Gastroesophageal sphincter (tissue), 4 donors: ENCODE measurements around the gene APPL2. TPM values are rescaled to one million over a fixed set of nuclear protein-coding genes. Genes with fewer than 3 reads are reported as not detected.

Source experiments
- ATAC-seq: fragments of 150-250 bp; one replicate; pipeline ENCODE4 v1.9.1; 2016; ENCODE audit warnings: mild to moderate bottlenecking, moderate library complexity
- H3K27ac ChIP-seq, 4 donors: fragments of 200-600 bp; sonication (generic) in 3 of 4; 1 replicate in 3 of 4; 2 replicates in 1 of 4; pipeline ENCODE4 v1.5.1; 2016 to 2019
- H3K27me3 ChIP-seq: fragments of 200-600 bp; sonication (generic); one replicate; pipeline ENCODE4 v1.5.1; 2019
- H3K36me3 ChIP-seq, 2 donors: fragments of 200-600 bp; sonication (generic); one replicate each; pipeline ENCODE4 v1.5.1; 2019; ENCODE audit warnings: control low read depth in 1 of 2
- H3K4me1 ChIP-seq, 3 donors: fragments of 200-600 bp; sonication (generic); 1 replicate in 2 of 3; 2 replicates in 1 of 3; pipeline ENCODE4 v1.5.1; 2016 to 2019; ENCODE audit warnings: control low read depth in 2 of 3
- H3K4me3 ChIP-seq, 2 donors: fragments of 200-600 bp; sonication (generic); one replicate each; pipeline ENCODE4 v1.5.1; 2019; ENCODE audit warnings: mild to moderate bottlenecking in 1 of 2, moderate library complexity in 1 of 2
- H3K9me3 ChIP-seq, 3 donors: fragments of 200-600 bp; sonication (generic); one replicate each; pipeline ENCODE4 v1.5.1; 2017 to 2019; ENCODE audit warnings: control low read depth in 2 of 3
- CTCF ChIP-seq, 4 experiments: fragments of 200-600 bp in 2 of 4; fragments of 450-650 bp in 2 of 4; sonication (generic) in 1 of 4; IDR thresholded peaks; one replicate each; pipeline ENCODE4 v1.5.1; 2017 to 2019; ENCODE audit warnings: antibody characterized with exemption in 4 of 4, mild to moderate bottlenecking in 2 of 4, moderate library complexity in 2 of 4
- EP300 ChIP-seq: sonication (generic); formaldehyde crosslinking; IDR thresholded peaks from one replicate; pipeline ENCODE4 v1.6.1; 2017; ENCODE audit warnings: antibody characterized with exemption, mild to moderate bottlenecking
- POLR2A ChIP-seq, 2 donors: fragments of 450-650 bp; IDR thresholded peaks; one replicate each; pipeline ENCODE4 v1.6.1; 2017; ENCODE audit warnings: antibody characterized with exemption in 2 of 2, mild to moderate bottlenecking in 2 of 2, moderate library complexity in 1 of 2
- POLR2AphosphoS5 ChIP-seq: sonication (generic); formaldehyde crosslinking; IDR thresholded peaks from one replicate; pipeline ENCODE4 v1.6.1; 2017; ENCODE audit warnings: antibody characterized with exemption
- WGBS, 2 donors: methylation state at CpG; one replicate each; pipeline ENCODE4 v1.1.5; 2018; ENCODE audit warnings: low coverage in 1 of 2; 5-methylcytosine and 5-hydroxymethylcytosine counted together
- total RNA-seq, 4 donors: library from RNA; depleted of rRNA; stranded (reverse); fragments of >200 nt; gene quantifications; one replicate each; pipeline ENCODE4 v1.1.0, GENCODE V29; 2016

APPL2 gene
- total RNA-seq, 4 donors from 2014 or later, result 17.0 to 32.4 (median 23.4) TPM

DNA sequence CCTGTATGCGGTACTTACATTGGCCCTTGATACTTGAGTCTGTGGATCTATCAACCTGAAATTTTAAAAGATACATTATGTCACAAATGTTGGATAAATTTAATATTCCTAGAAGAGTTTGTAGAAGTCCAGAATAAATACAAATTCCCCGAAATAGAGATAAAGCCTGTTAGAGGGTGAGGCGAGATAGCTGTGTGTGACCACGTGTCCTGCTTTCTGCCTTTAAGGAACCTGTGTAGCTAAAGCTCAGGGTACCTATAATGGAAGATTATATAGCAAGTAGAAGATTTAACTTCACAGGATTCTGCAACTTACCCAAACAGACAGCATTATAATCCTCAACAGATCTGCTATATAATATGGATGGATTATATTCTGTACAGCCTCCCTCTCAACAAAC lies 58.8 kb downstream of the APPL2 start:
- H3K27me3 ChIP-seq, result no peaks in the 10 kb centered on the region
- H3K4me1 ChIP-seq, result no peaks in the 10 kb centered on the region
- 88 to 90% methylated on average over 4 of the region's 4 CpGs for WGBS, 2 donors
- no peak overlapping the region for H3K4me3 ChIP-seq
- no peak overlapping the region for H3K27ac ChIP-seq
- TF ChIP-seq CTCF (IDR thresholded peaks at IDR 0.05) (no peak), POLR2A (IDR thresholded peaks at IDR 0.05) (no peak), POLR2AphosphoS5 (no peak), EP300 (no peak)
- H3K9me3 ChIP-seq, result peaks cover 0 to 6% (median 0%) of the 10 kb centered on the region in 3 donors
- peaks cover 0 to 64% of the 10 kb centered on the region in 2 donors for H3K36me3 ChIP-seq
- ATAC-seq, result no peak

- Histone ChIP-seq H3K27me3 (no peaks in the 10 kb centered on the region), H3K9me3 (peaks cover 0 to 6% (median 0%) of the 10 kb centered on the region in 3 donors), H3K4me3 (no peak overlapping the region), H3K27ac (no peak overlapping the region), H3K4me1 (no peaks in the 10 kb centered on the region), H3K36me3 (peaks cover 0 to 77% of the 10 kb centered on the region in 2 donors)
- WGBS, 2 donors, result 60 to 90% methylated on average over 2 of the region's 2 CpGs
- TF ChIP-seq POLR2AphosphoS5, result no peak
- TF ChIP-seq POLR2A (IDR thresholded peaks at IDR 0.05), result no peak
- TF ChIP-seq EP300, result no peak
- TF ChIP-seq CTCF (IDR thresholded peaks at IDR 0.05), result no peak
- no peak for ATAC-seq
These were observed 60.5 kb downstream of the APPL2 start for GRCh38 chr12:105175397-105175990.

- H3K4me1 ChIP-seq, result no peaks in the 10 kb centered on the region
- TF ChIP-seq EP300 (no peak), POLR2AphosphoS5 (no peak), CTCF (IDR thresholded peaks at IDR 0.05) (no peak), POLR2A (IDR thresholded peaks at IDR 0.05) (no peak)
- H3K9me3 ChIP-seq, result no peaks in the 10 kb centered on the region
- H3K27me3 ChIP-seq, result no peaks in the 10 kb centered on the region
- H3K36me3 ChIP-seq, result peaks cover 0 to 86% of the 10 kb centered on the region in 2 donors
- no peak overlapping the region for H3K27ac ChIP-seq
- H3K4me3 ChIP-seq, result no peak overlapping the region
- WGBS, 2 donors, result 59 to 76% methylated on average over 6 of the region's 6 CpGs
- ATAC-seq, result no peak
These were observed 64.1 kb downstream of the APPL2 start for GRCh38 chr12:105171691-105172436.

DNA sequence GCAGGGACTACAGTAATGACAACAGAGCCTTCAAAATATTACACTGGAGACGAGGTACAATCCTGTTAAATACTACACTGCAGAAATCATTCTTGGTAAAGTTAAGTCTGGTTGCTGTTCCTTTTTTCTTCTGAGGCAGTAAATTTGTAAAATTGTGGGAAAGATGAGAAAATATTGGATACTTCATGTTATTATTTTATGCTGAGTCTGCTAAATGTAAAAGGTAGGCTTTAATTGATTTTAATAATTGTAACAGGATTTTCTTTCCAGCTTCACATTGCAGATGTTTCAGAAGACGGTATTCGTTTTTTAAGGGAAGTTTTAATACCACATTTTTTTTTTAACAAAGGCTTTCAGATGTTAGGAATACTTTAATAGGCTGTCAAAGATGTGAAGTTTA lies 65.8 kb downstream of the APPL2 start:
- H3K27ac ChIP-seq, result no peak overlapping the region
- TF ChIP-seq CTCF (IDR thresholded peaks at IDR 0.05), result no peak
- no peak for TF ChIP-seq POLR2AphosphoS5
- TF ChIP-seq EP300, result no peak
- TF ChIP-seq POLR2A (IDR thresholded peaks at IDR 0.05), result no peak
- H3K27me3 ChIP-seq, result no peaks in the 10 kb centered on the region
- no peak overlapping the region for H3K4me3 ChIP-seq
- 80 to 88% methylated on average over 3 of the region's 3 CpGs for WGBS, 2 donors
- H3K4me1 ChIP-seq, result no peaks in the 10 kb centered on the region
- no peaks in the 10 kb centered on the region for H3K9me3 ChIP-seq
- ATAC-seq, result no peak
- H3K36me3 ChIP-seq, result peaks cover 7 to 86% of the 10 kb centered on the region in 2 donors

GRCh38 chr12:105168006-105168405 lies 68.0 kb downstream of the APPL2 start:
- H3K36me3 ChIP-seq, result peaks cover 7 to 86% of the 10 kb centered on the region in 2 donors
- no peaks in the 10 kb centered on the region for H3K4me1 ChIP-seq
- H3K9me3 ChIP-seq, result no peaks in the 10 kb centered on the region
- no peak overlapping the region for H3K4me3 ChIP-seq
- ATAC-seq, result no peak
- H3K27me3 ChIP-seq, result no peaks in the 10 kb centered on the region
- TF ChIP-seq EP300 (no peak), CTCF (IDR thresholded peaks at IDR 0.05) (no peak), POLR2AphosphoS5 (no peak), POLR2A (IDR thresholded peaks at IDR 0.05) (no peak)
- no peak overlapping the region for H3K27ac ChIP-seq
